GM18517 (cell line): Measurements from ENCODE around the gene FKBP8.
"Not testable (repeated sequence)": the region's sequence is repeated elsewhere in the genome, so short reads cannot be mapped to it uniquely, and the experiment has no call there.

Source experiments
- ATAC-seq: cut with Tn5 transposase; IDR thresholded peaks from one replicate; pipeline ENCODE4 v1.9.1; 2021; ENCODE audit warnings: mild to moderate bottlenecking, moderate library complexity; ENCODE audit not compliant: unreplicated experiment

FKBP8 gene

DNA sequence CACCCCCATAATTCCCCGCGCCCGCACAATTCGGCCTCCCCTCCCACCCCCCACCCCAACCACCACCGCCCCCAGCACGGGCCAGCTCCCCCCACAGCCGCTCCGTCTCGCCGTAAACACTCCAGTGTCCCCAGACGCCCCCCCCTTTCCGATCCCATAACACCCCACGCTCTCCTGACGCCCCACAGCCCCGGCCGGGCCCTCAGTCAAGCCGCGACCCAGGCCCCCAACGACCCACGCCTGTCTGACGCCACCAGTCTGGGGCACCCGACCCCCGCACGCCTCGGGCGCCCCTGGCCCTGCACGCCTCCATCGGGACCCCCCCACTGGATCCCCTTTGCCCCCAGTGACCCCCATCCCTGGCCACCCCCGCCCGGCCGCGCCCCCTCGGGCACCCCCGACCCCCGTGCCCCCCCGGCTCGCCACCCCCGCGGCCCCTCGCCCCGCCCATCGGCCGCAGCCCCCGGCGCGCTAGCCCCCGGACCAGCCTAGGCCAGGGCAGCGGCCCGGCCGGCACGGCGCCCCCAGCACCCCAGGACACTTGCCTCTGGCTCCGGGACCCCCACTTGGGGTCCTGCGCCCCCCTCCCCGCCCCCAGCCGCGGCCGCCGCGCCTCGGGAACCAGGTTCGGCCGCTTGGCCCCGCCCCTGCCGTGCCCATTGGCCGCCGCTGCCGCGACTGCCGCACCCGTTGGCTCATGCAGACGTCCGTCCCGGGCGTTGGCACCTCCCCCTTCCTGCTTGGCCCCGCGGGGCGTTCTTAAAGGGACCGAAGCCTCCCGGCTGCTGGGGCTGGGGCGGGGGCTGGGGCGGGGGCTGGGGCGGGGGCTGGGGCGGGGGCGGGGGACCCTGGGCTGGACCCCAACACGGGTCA lies at the start of gene FKBP8:
TSS of gene FKBP8 (minus strand) at position 633 of the 873 bp plus-strand sequence. CDS start 1,603 bp downstream, outside the sequence.
- peak; percentile 78 for ATAC-seq

DNA sequence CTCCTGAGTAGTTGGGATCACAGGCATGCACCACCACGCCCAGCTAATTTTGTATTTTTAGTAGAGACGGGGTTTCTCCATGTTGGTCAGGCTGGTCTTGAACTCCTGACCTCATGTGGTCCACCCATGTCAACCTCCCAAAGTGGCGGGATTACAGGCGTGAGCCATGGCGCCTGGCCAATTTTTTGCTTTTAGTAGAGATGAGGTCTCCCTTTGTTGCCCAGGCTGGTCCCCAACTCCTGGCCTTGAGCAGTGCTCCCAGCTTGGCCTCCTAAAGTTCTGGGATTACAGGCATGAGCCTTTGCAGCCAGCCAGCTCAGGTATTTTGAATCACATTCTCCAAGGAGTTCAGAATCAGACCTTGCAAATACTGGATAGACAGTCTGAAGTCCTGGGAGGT lies 49.4 kb upstream of the FKBP8 start:
- not testable (repeated sequence) for ATAC-seq

DNA sequence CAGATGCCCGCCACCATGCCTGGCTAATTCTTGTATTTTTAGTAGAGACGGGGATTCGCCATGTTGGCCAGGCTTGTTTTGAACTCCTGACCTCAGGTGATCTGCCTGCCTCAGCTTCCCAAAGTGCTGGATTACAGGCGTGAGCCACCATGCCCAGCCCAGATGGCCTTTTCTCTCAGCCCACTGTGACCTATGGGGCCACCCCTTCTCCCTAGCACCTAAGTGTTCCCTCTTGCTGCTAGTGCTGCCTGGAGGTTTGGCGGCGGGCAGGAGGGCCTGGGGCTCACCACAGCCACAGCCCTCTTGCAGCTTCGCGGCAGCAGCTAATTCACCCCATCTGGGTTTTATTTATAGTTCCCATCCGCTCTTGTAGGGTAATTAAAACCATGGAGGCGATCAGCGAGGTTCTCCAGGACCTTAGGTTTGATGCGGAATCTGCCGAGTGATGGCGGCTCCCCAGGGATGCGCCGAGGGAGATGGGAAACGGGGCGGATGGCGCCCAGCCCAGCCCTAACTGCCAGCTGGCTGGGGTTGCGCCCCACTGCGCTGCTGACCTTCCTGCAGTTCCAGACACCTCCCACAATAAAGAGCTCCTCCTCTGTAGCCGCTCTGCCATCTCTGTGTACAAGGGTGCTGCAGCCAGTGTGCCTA lies 48.5 kb upstream of the FKBP8 start:
- ATAC-seq, result no peak

DNA sequence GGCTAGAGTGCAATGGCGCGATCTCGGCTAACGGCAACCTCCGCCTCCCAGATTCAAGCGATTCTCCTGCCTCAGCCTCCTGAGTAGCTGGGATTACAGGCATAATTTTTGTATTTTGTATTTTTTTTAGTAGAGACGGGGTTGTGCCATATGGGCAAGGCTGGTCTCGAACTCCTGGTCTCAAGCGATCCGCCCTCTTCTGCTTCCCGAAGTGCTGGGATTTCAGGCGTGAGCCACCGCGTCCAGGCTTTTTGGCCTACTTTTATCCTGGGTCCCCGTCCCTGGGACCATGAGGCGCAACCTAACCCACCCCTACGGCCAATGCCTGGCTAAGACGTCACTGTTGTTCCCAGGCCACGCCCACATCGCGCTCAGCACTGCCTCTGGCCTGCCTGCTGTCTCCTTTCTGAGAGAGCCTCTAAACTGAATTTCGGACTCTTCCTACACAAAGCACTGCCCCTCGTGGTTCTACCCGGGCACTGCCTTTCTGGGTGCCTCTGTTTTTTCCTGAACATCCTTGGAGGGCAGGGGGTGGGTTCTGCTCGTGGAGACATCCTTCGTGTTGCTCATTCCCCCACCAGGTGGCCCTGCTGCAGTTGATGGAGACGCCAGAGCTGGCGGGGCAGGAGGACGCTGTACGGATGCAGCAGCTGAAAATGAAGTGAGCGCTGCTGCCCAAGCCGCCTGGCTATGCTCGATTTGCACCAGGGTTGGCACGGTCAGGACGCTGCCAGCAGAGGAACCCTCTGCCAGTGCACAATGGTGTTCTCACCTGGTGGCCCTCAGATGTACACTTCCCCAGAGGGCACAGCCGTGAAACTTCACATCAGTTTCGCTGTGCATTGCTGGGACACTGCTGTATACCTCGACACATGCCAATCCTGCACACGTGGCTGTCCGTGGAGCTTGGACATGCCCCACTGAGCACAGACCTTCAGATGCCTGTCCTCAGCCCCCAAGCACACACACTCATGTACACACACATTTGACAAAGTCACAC lies 47.2 kb upstream of the FKBP8 start:
- ATAC-seq, result no peak

- ATAC-seq, result peak; percentile 40
Measured at GRCh38 chr19:18589380-18590272, 46.3 kb upstream of the FKBP8 start.

DNA sequence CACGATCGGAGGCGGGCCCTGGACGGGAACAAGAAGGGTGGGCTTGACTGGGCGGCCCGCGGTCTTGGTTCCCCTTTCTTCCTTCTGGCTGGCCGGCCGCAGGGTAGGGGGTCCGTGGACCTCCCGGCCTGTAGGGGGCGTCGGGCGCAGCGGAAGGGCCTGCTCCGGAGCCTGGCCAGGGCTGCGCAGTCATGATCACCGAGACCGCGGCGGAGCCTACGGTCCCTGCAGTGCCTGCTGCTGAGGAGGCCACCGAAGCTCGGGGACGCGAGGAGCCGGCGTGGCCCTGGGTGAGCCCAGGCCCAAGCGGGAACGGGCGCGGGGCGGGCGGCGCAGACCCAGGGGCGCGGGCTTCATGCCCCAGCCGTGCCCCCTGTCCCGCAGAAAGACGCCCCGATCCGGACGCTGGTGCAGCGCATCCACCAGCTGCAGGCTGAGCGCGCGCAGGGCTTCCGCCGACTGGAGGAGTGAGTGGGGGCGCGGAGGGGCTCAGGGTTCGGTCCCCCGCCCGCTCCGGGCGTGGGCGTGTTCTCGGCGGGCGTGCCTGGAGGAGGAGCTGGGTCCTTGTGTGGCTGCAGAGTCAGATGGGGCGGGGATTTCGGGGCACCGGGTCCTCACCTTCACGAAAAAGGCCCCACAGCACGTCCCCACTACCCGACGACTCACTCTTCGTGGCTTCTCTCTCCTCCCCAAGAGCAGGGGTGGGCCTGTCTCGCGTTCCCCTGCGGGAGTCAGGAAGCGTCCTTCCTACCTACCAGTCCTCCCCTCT lies 45.4 kb upstream of the FKBP8 start, which contains the start of gene REX1BD:
TSS of gene REX1BD (plus strand) at position 188 of the 769 bp plus-strand sequence. CDS start at position 192, 4 bp downstream.
- ATAC-seq, result peak; percentile 79

DNA sequence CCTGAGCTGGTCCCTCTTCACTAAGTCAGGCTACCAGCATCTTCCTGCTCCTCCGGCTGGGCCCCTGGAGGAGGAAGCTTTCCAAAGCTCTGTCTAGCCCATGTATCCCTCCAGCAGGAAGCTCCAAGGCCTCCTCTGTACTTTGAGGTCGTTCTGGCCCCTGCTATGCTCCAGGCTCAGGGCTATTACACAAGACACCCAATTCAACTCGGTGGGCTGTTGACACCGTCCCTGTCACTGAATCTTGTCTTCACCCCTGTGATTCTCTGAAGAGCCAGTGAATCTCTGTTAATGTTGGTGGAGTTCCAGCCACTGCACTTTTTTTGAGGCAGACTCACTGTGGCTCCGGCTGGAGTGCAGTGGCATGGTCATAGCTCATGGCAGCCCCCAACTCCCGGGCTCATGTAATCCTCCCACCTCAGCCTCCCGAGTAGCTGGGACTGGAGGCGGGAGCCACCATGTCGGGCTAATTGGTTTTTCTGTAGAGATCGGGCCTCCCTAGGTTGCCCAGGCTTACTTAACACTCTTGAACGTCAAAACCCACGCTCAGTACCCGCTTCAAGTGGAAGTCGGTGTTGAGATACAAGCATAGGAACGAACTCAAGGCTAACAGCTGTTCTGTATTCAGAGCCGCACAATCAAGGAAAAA lies 44.7 kb upstream of the FKBP8 start:
- no peak for ATAC-seq

DNA sequence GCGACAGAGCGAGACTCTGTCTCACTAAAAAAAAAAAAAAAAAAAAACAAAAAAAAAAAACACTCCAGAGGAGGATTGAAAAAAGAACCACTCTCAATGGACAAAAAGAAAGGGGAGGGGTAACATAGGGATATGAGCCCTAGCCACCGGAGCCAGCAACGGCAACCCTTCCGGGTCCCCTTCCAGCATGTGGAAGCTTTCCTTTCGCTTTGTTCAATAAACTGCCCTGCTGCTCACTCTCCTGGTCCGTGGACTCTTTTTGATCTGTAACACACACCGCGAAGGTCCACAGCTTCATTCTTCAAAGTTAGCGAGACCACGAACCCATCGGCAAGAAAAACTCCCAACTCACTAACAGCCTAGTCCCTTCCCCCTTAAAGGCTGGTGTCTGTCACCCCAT lies 44.2 kb upstream of the FKBP8 start:
- ATAC-seq, result no peak

DNA sequence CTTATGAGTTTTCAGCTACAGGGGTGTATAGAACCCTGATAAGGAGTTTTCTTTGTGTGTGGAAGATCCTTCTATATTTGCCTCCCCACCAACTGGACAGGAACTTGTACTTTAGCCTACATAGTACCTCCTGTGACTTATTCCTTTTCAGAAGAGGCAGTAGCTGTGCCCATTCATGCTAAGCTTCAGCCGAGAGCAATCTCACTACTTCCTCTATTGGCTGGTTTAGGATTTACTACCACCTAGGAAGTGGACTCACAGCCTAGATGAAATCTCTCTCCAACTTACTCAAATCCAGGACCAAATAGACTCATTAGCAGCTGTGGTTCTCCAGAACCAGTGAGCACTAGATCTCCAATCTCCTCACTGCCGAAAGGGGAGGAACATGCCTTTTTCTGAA lies 42.9 kb upstream of the FKBP8 start:
- ATAC-seq, result no peak

DNA sequence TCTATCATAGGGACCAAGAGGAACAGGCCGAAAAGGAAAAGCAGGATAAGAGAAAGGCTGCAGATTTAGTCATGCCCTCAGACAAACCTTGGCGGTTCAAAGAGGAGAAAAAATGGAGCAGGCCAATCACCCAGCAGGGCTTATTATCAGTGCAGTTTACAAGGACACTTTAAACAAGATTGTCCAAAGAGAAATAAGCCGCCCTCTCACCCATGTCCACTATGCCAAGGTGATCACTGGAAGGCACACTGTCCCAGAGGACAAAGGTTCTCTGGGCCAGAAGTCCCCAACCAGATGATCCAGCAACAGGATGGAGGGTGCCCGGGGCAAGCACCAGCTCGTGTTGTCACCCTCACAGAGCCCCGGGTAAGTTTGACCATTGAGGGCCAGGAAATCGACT lies 36.9 kb upstream of the FKBP8 start:
- ATAC-seq, result no peak

DNA sequence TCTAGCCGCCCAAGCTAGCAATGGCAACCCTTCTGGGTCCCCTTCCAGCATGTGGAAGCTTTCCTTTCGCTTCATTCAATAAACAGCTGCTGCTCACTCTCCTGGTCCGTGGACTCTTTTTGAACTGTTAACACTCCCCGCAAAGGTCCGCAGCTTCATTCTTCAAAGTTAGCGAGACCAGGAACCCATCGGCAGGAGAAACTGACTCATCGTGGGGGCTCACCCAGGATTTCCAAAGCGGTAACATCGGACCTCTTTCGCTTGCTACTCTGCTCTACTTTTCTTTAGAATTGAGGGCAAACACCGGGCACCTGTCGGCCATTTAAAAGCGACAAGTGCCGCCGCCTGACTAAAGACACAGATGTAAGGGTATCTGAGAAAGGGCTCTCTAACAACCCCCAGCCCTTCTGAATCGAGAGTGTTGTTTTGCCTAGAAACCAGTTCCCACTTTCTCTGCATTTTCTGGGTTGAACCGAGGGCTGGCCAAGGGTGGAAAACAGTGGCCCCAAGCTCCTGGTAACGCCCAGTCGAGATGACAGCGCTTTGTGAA lies 34.1 kb upstream of the FKBP8 start:
- ATAC-seq, result no peak

- ATAC-seq, result no peak
Measured at GRCh38 chr19:18576383-18576782, 33.0 kb upstream of the FKBP8 start.

GRCh38 chr19:18574691-18575291 lies 31.4 kb upstream of the FKBP8 start:
- no peak for ATAC-seq

GRCh38 chr19:18571564-18572344 lies 28.4 kb upstream of the FKBP8 start, which contains the start of gene UBA52:
TSS of gene UBA52 (plus strand) at chr19:18571857. CDS start at chr19:18573301, 1,444 bp downstream.
- peak; percentile 84 for ATAC-seq

GRCh38 chr19:18568367-18568766 lies 25.0 kb upstream of the FKBP8 start:
- ATAC-seq, result no peak

DNA sequence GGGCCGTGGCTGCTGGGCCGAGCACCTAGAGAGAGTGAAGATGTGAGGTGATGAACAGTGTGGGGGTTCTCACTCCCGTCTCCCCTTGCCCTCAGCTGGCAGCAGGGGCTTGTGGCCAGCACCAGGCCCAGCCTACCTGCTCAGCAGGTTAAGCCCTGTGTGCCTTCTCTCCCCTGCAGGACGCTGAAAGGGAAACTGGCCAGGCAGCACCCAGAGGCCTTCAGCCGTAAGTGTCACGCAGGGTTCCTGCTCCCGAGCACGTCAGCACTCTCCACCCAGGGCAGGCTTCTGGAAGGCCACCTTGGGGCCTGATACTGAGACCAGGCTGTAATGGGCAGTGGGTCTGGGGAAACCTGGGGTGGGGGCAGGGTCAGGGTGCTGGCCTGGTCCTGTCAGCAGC lies 23.6 kb upstream of the FKBP8 start:
- ATAC-seq, result no peak

DNA sequence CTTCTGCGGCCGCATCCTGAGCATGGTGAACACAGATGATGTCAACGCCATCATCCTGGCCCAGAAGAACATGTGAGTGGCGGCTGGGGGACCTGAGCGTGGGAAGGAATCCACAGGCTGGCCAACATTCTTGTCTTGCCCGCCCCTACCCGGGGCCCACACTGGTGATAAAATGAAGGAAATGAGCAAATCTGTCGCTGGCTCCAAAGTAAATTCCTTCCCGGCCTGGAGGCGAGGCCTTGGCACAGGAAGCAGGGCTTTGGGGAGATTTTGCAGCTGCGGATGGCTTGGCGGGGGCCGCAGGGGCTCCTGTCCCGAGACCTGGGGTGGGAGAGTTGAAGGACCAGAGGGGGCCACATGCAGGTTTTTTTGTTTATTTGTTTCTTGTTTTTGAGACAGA lies 18.7 kb upstream of the FKBP8 start:
- ATAC-seq, result no peak
